ENCODE measurements around the gene AP3B1. TPM values are rescaled to one million over a fixed set of nuclear protein-coding genes. Genes with fewer than 3 reads are reported as not detected.
"Not testable (repeated sequence)": the region's sequence is repeated elsewhere in the genome, so short reads cannot be mapped to it uniquely, and the experiment has no call there.

AP3B1 gene
- total RNA-seq, 1 donor = 72.1 TPM

- Histone ChIP-seq H3K4me3 (ENCODE audit: low read length) (no peak overlapping the region), H3K27me3 (ENCODE audit: insufficient read depth, low read length) (no peaks in the 10 kb centered on the region), H3K4me1 (ENCODE audit: insufficient read depth, low read length) (no peaks in the 10 kb centered on the region), H3K9me3 (ENCODE audit: low read depth, low read length) (no peaks in the 10 kb centered on the region)
Observed at GRCh38 chr5:78108564-78108963, 185.9 kb downstream of the AP3B1 start.

DNA sequence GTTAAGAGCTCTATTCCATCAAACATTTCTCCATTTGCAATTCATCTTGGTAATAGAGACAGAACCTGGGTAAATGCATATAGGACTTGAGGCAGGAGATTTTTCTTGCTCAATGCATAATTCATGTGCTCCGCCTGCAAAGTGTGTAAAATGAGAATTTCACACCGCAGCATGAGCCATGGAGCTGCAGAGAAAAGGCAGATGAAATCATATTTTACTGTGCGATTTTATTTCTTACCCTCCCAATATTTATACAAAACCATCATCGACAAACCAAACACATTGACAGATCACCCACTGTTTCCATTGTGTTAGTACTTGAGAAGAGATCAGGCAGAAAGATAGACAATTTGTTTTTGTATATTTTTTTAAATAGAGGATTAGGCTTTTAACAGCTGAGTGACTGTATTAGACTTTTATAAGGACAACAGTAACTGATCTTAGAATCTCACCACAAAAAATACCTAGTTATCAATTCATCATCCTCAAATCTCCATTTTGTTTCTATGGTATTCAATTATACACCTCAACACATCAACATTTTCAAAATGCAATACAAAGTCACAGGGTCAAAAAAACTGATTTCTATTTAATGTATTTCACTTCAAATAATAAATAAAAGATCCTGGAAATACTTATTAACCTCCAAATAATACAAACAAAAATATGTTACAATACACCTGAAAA lies 191.1 kb downstream of the AP3B1 start:
- Histone ChIP-seq H3K27me3 (ENCODE audit: insufficient read depth, low read length) (no peaks in the 10 kb centered on the region), H3K9me3 (ENCODE audit: low read depth, low read length) (no peaks in the 10 kb centered on the region)

DNA sequence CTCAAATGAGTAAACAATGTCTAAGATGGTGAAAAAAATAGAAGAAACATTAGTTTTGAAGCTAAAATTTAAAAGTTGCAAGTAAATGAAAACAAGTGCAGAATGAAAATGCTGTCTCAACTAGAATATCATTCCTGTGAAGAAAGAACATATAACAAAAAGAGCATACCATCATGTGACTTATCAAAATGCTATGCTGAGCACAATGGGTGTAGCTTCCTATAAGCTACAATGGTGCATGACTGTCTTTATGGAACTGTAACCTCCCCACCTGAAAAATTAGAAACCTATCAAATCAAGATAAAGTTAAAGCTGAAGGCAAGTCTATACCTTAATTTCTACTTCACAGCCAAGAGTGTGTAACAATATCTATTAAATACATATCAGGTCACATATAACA lies 192.0 kb downstream of the AP3B1 start:
- no peaks in the 10 kb centered on the region for H3K9me3 ChIP-seq (ENCODE audit: low read depth, low read length)
- H3K27me3 ChIP-seq (ENCODE audit: insufficient read depth, low read length) = no peaks in the 10 kb centered on the region
- no peak overlapping the region for H3K4me3 ChIP-seq (ENCODE audit: low read length)
- H3K4me1 ChIP-seq (ENCODE audit: insufficient read depth, low read length) = no peaks in the 10 kb centered on the region

More for the DNA sequence above, 191.1 kb downstream of the AP3B1 start:
- Histone ChIP-seq H3K4me1 (ENCODE audit: insufficient read depth, low read length) (no peaks in the 10 kb centered on the region), H3K4me3 (ENCODE audit: low read length) (no peak overlapping the region)

DNA sequence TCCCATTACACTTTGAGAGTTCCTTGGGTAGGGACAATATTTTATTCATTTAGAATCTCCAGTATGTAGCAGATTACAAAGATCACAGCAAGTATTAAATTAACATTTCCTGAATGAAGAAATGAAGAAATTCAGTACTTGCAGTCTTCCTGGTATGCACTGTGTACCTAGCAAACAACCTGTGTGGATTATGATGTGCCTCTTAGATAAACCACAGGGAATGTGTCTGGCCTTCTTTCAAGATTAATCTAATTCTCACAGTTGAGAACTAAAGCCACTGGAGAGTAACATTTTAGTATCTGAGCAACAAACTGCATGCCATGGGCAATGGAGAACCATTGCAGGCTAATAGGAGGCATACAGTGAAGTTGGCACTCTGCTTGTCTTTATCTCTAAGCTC lies 199.4 kb downstream of the AP3B1 start:
- no peaks in the 10 kb centered on the region for H3K27me3 ChIP-seq (ENCODE audit: insufficient read depth, low read length)
- no peaks in the 10 kb centered on the region for H3K4me1 ChIP-seq (ENCODE audit: insufficient read depth, low read length)

GRCh38 chr5:78090002-78090401 lies 204.5 kb downstream of the AP3B1 start:
- no peaks in the 10 kb centered on the region for H3K4me1 ChIP-seq (ENCODE audit: insufficient read depth, low read length)
- no peaks in the 10 kb centered on the region for H3K9me3 ChIP-seq (ENCODE audit: low read depth, low read length)
- H3K4me3 ChIP-seq (ENCODE audit: low read length) = no peak overlapping the region
- no peaks in the 10 kb centered on the region for H3K27me3 ChIP-seq (ENCODE audit: insufficient read depth, low read length)

More for the DNA sequence above, 199.4 kb downstream of the AP3B1 start:
- no peak overlapping the region for H3K4me3 ChIP-seq (ENCODE audit: low read length)
- no peaks in the 10 kb centered on the region for H3K9me3 ChIP-seq (ENCODE audit: low read depth, low read length)

- Histone ChIP-seq H3K9me3 (ENCODE audit: low read depth, low read length) (no peaks in the 10 kb centered on the region), H3K4me3 (ENCODE audit: low read length) (no peak overlapping the region), H3K4me1 (ENCODE audit: insufficient read depth, low read length) (no peaks in the 10 kb centered on the region), H3K27me3 (ENCODE audit: insufficient read depth, low read length) (no peaks in the 10 kb centered on the region)
Observed at GRCh38 chr5:78078858-78079257, 215.6 kb downstream of the AP3B1 start.

DNA sequence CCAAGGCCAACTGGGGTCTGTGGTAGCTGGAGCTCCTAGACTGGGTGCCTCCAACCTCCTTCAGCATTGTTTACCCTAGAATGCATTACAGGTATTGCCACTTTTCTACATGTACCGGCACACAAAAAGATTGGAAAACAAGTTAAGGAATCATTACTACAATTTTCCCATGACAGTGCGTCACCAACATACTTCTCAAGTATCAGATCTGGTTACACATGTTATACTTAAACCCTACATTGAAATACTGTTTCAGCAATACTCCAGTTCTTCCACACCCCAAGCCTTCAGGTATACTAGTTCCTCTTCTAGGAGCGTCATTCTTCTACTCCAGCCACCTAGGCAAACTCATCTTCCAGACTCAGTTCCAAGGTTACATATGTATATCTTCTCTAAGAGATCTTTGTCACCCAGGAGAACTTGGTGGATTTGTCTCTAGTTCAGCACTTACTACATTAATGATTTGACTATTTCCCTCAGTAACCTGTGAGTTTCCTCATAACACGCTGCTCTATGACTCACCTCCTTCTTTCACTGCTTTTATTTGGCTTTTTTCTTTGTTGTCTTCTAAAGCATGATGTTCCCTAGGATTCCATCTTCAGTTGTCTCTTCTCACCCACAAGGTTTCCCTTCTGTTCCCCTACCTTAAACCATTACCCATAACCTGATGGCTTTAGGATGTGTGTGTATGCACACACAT lies 217.0 kb downstream of the AP3B1 start:
- no peaks in the 10 kb centered on the region for H3K4me1 ChIP-seq (ENCODE audit: insufficient read depth, low read length)
- no peak overlapping the region for H3K4me3 ChIP-seq (ENCODE audit: low read length)
- no peaks in the 10 kb centered on the region for H3K27me3 ChIP-seq (ENCODE audit: insufficient read depth, low read length)
- H3K9me3 ChIP-seq (ENCODE audit: low read depth, low read length) = no peaks in the 10 kb centered on the region

GRCh38 chr5:78076351-78076750 lies 218.1 kb downstream of the AP3B1 start:
- Histone ChIP-seq H3K4me1 (ENCODE audit: insufficient read depth, low read length) (no peaks in the 10 kb centered on the region), H3K4me3 (ENCODE audit: low read length) (no peak overlapping the region), H3K27me3 (ENCODE audit: insufficient read depth, low read length) (no peaks in the 10 kb centered on the region), H3K9me3 (ENCODE audit: low read depth, low read length) (no peaks in the 10 kb centered on the region)

GRCh38 chr5:78075301-78075700 lies 219.2 kb downstream of the AP3B1 start:
- Histone ChIP-seq H3K4me1 (ENCODE audit: insufficient read depth, low read length) (no peaks in the 10 kb centered on the region), H3K27me3 (ENCODE audit: insufficient read depth, low read length) (no peaks in the 10 kb centered on the region), H3K4me3 (ENCODE audit: low read length) (no peak overlapping the region)

GRCh38 chr5:78070691-78071090 lies 223.8 kb downstream of the AP3B1 start:
- H3K9me3 ChIP-seq (ENCODE audit: low read depth, low read length); H3K4me1 ChIP-seq (ENCODE audit: insufficient read depth, low read length); H3K27me3 ChIP-seq (ENCODE audit: insufficient read depth, low read length); H3K4me3 ChIP-seq (ENCODE audit: low read length): not testable (repeated sequence)

More at GRCh38 chr5:78075301-78075700, 219.2 kb downstream of the AP3B1 start:
- no peaks in the 10 kb centered on the region for H3K9me3 ChIP-seq (ENCODE audit: low read depth, low read length)

DNA sequence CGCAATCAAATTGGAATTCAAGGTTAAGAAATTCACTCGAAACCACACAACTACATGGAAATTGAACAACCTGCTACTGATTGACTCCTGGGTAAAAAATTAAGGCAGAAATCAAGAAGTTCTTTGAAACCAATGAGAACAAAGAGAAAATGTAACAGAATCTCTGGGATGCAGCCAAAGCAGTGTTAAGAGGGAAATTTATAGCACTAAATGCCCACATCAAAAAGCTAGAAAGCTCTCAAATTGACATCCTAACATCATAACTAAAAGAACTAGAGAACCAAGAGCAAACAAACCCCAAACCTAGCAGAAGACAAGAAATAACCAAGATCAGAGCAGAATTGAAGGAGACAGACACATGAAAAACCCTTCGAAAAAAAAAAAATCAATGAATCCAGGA lies 226.9 kb downstream of the AP3B1 start:
- H3K4me1 ChIP-seq (ENCODE audit: insufficient read depth, low read length); H3K4me3 ChIP-seq (ENCODE audit: low read length); H3K27me3 ChIP-seq (ENCODE audit: insufficient read depth, low read length); H3K9me3 ChIP-seq (ENCODE audit: low read depth, low read length): not testable (repeated sequence)

- H3K4me3 ChIP-seq (ENCODE audit: low read length); H3K9me3 ChIP-seq (ENCODE audit: low read depth, low read length); H3K4me1 ChIP-seq (ENCODE audit: insufficient read depth, low read length); H3K27me3 ChIP-seq (ENCODE audit: insufficient read depth, low read length): not testable (repeated sequence)
Observed at GRCh38 chr5:78066722-78067121, 227.8 kb downstream of the AP3B1 start.

DNA sequence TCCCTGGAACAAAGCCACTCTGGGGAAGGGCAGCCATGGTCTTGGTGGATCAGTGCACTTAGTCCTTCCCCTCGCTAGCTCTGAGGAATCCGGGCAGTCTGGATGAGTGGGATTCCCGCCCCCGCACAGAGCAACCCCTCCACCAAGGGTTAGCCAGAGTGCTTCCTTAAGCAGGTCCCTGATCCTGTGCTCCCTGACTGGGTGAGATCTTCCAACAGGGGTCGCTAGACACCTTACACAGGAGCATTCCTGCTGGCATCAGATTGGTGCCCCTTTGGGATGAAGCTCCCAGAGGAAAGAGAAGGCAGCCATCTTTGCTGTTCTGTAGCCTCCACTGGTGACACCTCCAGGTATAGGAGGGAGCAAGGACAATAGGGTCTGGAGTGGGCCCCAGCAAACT lies 228.8 kb downstream of the AP3B1 start:
- Histone ChIP-seq H3K4me1 (ENCODE audit: insufficient read depth, low read length) (no peaks in the 10 kb centered on the region), H3K27me3 (ENCODE audit: insufficient read depth, low read length) (no peaks in the 10 kb centered on the region), H3K4me3 (ENCODE audit: low read length) (no peak overlapping the region), H3K9me3 (ENCODE audit: low read depth, low read length) (no peaks in the 10 kb centered on the region)

DNA sequence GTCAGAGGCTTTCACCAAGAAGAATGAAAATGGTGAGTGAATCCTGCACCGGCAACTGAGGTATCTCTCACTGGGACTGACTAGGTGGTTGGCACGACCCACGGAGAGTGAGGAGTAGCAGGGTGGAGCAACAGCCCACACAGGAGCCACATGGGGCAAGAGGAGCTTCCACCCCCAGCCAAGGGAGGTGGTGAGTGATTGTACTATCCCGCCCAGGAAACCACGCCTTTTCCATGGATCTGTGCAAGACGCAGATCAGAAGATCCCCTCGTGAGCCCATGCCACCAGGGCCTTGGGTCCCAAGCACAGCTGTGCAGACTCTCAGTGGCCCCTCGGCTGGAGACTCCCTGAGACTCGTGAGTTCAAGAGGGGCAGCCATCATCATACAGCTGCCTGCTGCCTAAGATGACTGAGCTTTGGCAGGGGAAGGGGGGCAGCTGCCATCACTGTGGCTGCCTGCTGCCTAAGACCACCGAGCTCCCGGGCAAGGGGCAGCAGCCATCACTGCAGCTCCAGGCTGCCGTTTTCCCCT lies 229.5 kb downstream of the AP3B1 start:
- Histone ChIP-seq H3K4me1 (ENCODE audit: insufficient read depth, low read length) (no peaks in the 10 kb centered on the region), H3K9me3 (ENCODE audit: low read depth, low read length) (no peaks in the 10 kb centered on the region), H3K27me3 (ENCODE audit: insufficient read depth, low read length) (no peaks in the 10 kb centered on the region), H3K4me3 (ENCODE audit: low read length) (no peak overlapping the region)

- no peak overlapping the region for H3K4me3 ChIP-seq (ENCODE audit: low read length)
- H3K4me1 ChIP-seq (ENCODE audit: insufficient read depth, low read length) = no peaks in the 10 kb centered on the region
- no peaks in the 10 kb centered on the region for H3K9me3 ChIP-seq (ENCODE audit: low read depth, low read length)
- H3K27me3 ChIP-seq (ENCODE audit: insufficient read depth, low read length) = no peaks in the 10 kb centered on the region
Observed at GRCh38 chr5:78063495-78063894, 231.0 kb downstream of the AP3B1 start.

DNA sequence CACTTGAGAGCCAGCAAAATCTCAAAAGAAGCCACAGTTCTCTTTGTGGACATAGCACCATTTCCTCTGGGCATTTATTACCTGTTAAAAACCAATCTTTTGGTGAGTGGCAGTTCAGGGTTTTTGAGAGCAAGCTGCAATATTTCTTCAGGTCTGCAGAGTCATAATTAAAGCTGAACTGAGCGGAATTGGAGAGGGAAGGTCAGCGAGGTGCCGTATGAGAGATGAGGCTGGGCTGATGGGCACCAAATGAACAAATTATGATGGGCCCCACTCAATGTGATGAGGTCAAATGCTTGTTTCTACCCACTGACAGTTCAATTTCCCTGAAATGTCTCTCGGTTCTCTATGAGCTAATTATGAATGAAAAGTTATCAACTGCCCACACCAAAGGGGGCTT lies 231.9 kb downstream of the AP3B1 start:
- no peaks in the 10 kb centered on the region for H3K27me3 ChIP-seq (ENCODE audit: insufficient read depth, low read length)
- H3K4me3 ChIP-seq (ENCODE audit: low read length) = no peak overlapping the region

More for the DNA sequence above, 231.9 kb downstream of the AP3B1 start:
- Histone ChIP-seq H3K9me3 (ENCODE audit: low read depth, low read length) (no peaks in the 10 kb centered on the region), H3K4me1 (ENCODE audit: insufficient read depth, low read length) (no peaks in the 10 kb centered on the region)
